Lung (tissue), 12 donors: ENCODE measurements around the gene STX18. TPM values are rescaled to one million over a fixed set of nuclear protein-coding genes. Genes with fewer than 3 reads are reported as not detected.

Experiments used
- ATAC-seq: fragments of 200-7000 bp; cut with Tn5 transposase; one replicate; pipeline ENCODE4 v1.9.1; 2020; ENCODE audit warnings: moderate number of reproducible peaks; ENCODE audit not compliant: insufficient read depth, low FRiP score
- DNase-seq, 3 donors: peaks; one replicate each; pipeline ENCODE4 v3.0.0-alpha.2; 2013 to 2017
- H3K27ac ChIP-seq, 2 donors: one replicate each; pipeline ENCODE4 v1.5.1; 2013; ENCODE audit warnings: mild to moderate bottlenecking in 2 of 2, moderate library complexity in 2 of 2, control low read depth in 1 of 2, inconsistent platforms in 1 of 2, low read depth in 1 of 2, low read length in 1 of 2
- H3K27me3 ChIP-seq, 3 donors: one replicate each; pipeline ENCODE4 v1.5.1; 2013; ENCODE audit warnings: low read length in 2 of 3; ENCODE audit not compliant: control insufficient read depth in 3 of 3, insufficient read depth in 3 of 3
- H3K36me3 ChIP-seq, 4 donors: one replicate each; pipeline ENCODE4 v1.5.1; 2013; ENCODE audit warnings: low read length in 4 of 4, mild to moderate bottlenecking in 1 of 4, moderate library complexity in 1 of 4; ENCODE audit not compliant: control insufficient read depth in 4 of 4, insufficient read depth in 4 of 4
- H3K4me1 ChIP-seq, 5 donors: one replicate each; pipeline ENCODE4 v1.5.1; 2013; ENCODE audit warnings: low read length in 5 of 5, mild to moderate bottlenecking in 2 of 5, moderate library complexity in 1 of 5; ENCODE audit not compliant: control insufficient read depth in 5 of 5, insufficient read depth in 5 of 5
- H3K4me3 ChIP-seq: one replicate; pipeline ENCODE4 v1.5.1; 2013; ENCODE audit warnings: mild to moderate bottlenecking, control low read depth, moderate library complexity
- H3K9ac ChIP-seq, 2 donors: one replicate each; pipeline ENCODE4 v1.5.1; 2013; ENCODE audit warnings: low read length in 2 of 2, control low read depth in 1 of 2; ENCODE audit not compliant: insufficient read depth in 1 of 2
- H3K9me3 ChIP-seq, 4 donors: one replicate each; pipeline ENCODE4 v1.5.1; 2013; ENCODE audit warnings: low read length in 3 of 4, mild to moderate bottlenecking in 1 of 4, moderate library complexity in 1 of 4; ENCODE audit not compliant: control insufficient read depth in 4 of 4, insufficient read depth in 3 of 4
- WGBS, 2 donors: extraction: QIAGEN DNeasy Blood & Tissue Kit; methylation state at CpG; one replicate each; pipeline ENCODE4 v1.1.7; 2013; 5-methylcytosine and 5-hydroxymethylcytosine counted together
- polyA plus RNA-seq, 2 donors: library from polyadenylated mRNA; stranded (reverse); fragments of 200-250 nt; gene quantifications; one replicate each; pipeline ENCODE4 v1.2.1, GENCODE V29; 2013
- total RNA-seq, 2 donors: library from RNA; depleted of rRNA in 1 of 2; stranded (reverse); fragments of >200 nt in 1 of 2; gene quantifications; one replicate each; pipeline ENCODE4 v1.2.1, GENCODE V29; 2014 to 2021
- TF ChIP-seq, protein P1 (sequence below): IDR thresholded peaks from 2 replicates; pipeline ENCODE4 v1.5.1; 2012; ENCODE audit warnings: mild to moderate bottlenecking; ENCODE audit errors: control extremely low read depth, extremely low read depth
- donor health status: control.
- donor health status: control.
- donor health status: Bipolar disorder and iron deficiency.
- donor health status: healthy.
- donor health status: DM: yes; HTN: yes; CAD: no.

STX18 gene
- total and polyA plus RNA-seq, 4 donors, result 16.2 to 34.1 (median 24.8) TPM

DNA sequence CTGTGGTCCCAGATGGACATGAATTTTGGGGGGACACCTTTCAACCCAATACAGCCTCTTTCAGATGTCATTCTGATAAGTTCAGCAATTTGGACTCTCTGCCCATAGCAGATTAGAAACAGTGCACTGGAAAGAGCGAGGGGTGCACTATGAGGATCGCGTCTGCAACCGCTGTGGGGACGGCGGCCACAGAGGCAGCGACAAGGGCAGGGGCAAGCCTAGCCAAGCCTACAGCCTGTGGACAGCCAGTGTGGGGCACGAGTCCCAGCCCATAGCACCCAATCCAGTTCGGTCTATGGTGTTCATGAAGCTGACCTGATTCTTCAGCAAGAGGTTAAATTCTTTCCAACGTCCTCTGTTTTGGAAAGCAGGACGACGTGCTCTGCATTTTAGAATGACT is 164.7 kb downstream of the STX18 start:
- Histone ChIP-seq H3K4me1 (no peaks in the 10 kb centered on the region), H3K27ac (no peak overlapping the region), H3K9ac (no peak overlapping the region), H3K36me3 (no peaks in the 10 kb centered on the region), H3K27me3 (peaks cover 0 to 9% (median 2%) of the 10 kb centered on the region in 3 donors), H3K4me3 (no peak overlapping the region), H3K9me3 (peaks cover 0 to 11% (median 3%) of the 10 kb centered on the region in 4 donors)
- TF ChIP-seq, protein P1, sequence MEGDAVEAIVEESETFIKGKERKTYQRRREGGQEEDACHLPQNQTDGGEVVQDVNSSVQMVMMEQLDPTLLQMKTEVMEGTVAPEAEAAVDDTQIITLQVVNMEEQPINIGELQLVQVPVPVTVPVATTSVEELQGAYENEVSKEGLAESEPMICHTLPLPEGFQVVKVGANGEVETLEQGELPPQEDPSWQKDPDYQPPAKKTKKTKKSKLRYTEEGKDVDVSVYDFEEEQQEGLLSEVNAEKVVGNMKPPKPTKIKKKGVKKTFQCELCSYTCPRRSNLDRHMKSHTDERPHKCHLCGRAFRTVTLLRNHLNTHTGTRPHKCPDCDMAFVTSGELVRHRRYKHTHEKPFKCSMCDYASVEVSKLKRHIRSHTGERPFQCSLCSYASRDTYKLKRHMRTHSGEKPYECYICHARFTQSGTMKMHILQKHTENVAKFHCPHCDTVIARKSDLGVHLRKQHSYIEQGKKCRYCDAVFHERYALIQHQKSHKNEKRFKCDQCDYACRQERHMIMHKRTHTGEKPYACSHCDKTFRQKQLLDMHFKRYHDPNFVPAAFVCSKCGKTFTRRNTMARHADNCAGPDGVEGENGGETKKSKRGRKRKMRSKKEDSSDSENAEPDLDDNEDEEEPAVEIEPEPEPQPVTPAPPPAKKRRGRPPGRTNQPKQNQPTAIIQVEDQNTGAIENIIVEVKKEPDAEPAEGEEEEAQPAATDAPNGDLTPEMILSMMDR, result no peak
- WGBS, 2 donors, result 86 to 90% methylated on average over 12 of the region's 12 CpGs
- DNase-seq (no peak), ATAC-seq (no peak)

DNA sequence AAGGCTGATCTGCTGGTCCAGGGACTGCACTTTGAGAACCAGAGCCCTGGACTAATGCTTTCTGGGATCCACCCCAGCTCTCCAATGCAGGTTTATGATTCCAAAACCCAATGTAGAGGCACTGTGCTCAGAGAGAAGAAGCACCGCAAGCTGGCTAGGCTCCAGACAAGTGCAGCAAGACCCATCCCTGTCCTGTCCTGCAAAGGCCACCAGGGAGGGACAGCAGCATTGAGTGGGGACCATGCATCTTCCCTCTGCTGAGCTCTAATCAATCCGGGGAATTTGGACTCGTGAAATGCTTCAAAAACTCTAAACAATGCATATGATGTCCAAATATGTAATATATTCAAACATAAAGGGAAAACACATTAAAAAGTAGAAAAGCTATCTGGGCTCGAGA is 165.8 kb downstream of the STX18 start:
- Histone ChIP-seq H3K36me3 (no peaks in the 10 kb centered on the region), H3K4me3 (no peak overlapping the region), H3K9me3 (peaks cover 0 to 11% (median 3%) of the 10 kb centered on the region in 4 donors), H3K27ac (no peak overlapping the region), H3K27me3 (peaks cover 0 to 6% (median 2%) of the 10 kb centered on the region in 3 donors), H3K4me1 (no peaks in the 10 kb centered on the region), H3K9ac (no peak overlapping the region)
- ATAC-seq, result no peak
- no peak for DNase-seq
- TF ChIP-seq, protein P1, result no peak
- WGBS, 2 donors, result 74 to 75% methylated on average over 4 of the region's 4 CpGs

DNA sequence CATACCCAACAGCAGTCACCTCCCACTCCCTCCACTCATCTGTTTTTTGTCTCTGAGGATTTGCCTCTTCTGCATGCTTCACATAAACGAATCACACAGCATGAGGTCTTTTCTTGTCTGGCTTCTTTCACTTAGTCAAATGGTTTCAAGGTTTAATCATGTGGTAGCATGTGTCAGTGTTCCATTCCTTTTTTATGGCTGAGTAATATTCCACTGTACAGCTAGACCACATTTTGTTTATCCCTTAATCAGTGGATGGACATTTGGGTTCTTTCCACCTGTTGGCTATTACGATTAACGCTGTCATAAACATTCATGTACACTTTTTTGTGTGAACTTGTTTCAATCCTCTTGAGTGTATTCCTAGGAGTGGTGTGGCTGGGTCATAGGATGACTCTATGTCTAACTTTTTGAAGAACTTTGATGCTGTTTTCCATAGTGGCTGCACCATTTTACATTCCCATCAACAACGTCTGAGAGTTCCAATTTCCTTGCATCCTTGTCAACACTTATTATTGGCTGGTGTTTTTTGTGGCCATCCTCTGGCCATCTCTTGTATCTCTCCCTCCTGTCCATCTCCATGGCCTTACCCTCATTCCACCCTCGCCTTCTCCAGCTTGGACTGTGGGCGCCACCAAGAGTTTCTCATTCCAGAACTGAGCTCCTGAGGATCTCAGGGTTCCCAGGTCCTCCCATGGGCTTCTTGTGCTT is 167.3 kb downstream of the STX18 start:
- Histone ChIP-seq H3K27me3 (peaks cover 0 to 6% (median 2%) of the 10 kb centered on the region in 3 donors), H3K9me3 (peaks cover 0 to 11% (median 3%) of the 10 kb centered on the region in 4 donors), H3K36me3 (no peaks in the 10 kb centered on the region), H3K27ac (no peak overlapping the region), H3K9ac (no peak overlapping the region), H3K4me3 (no peak overlapping the region), H3K4me1 (no peaks in the 10 kb centered on the region)
- DNase-seq (no peak), ATAC-seq (no peak)
- whole genome bisulfite sequencing, 2 donors, result 78 to 88% methylated on average over 6 of the region's 6 CpGs
- TF ChIP-seq, protein P1, result no peak

Other genes with a start within 250 kb of the STX18 start
- gene NSG1, start 154.9 kb downstream of the STX18 start, total RNA-seq, result 10 to 100 TPM in 1 of 2 donors, 1 to 10 TPM in 1; 2.4 to 22.4 TPM
- gene NSG1, start 154.9 kb downstream of the STX18 start, polyA plus RNA-seq, result under 1 TPM; 0.39 to 0.77 TPM